GM21737 (cell line): ENCODE measurements around the gene PRKCZ.
"Not testable (repeated sequence)": the region's sequence is repeated elsewhere in the genome, so short reads cannot be mapped to it uniquely, and the experiment has no call there.

Experiments used
- ATAC-seq: cut with Tn5 transposase; IDR thresholded peaks from one replicate; pipeline ENCODE4 v1.9.1; 2021; ENCODE audit warnings: mild to moderate bottlenecking, moderate library complexity; ENCODE audit not compliant: unreplicated experiment

PRKCZ gene

GRCh38 chr1:2081326-2081885, 31.2 kb downstream of the PRKCZ start:
- no peak for ATAC-seq

- no peak for ATAC-seq
Observed at GRCh38 chr1:2082064-2082463, 31.9 kb downstream of the PRKCZ start.

- ATAC-seq: no peak
Observed at GRCh38 chr1:2083666-2084065, 33.5 kb downstream of the PRKCZ start.

- no peak for ATAC-seq
Observed at GRCh38 chr1:2084306-2084705, 34.1 kb downstream of the PRKCZ start.

- no peak for ATAC-seq
Observed at GRCh38 chr1:2085080-2085479, 34.9 kb downstream of the PRKCZ start.

GRCh38 chr1:2086446-2087078, 36.4 kb downstream of the PRKCZ start:
- ATAC-seq: no peak

- no peak for ATAC-seq
Observed at GRCh38 chr1:2087766-2088165, 37.6 kb downstream of the PRKCZ start.

- ATAC-seq: no peak
Observed at GRCh38 chr1:2088458-2088857, 38.2 kb downstream of the PRKCZ start.

GRCh38 chr1:2089051-2089450, 38.8 kb downstream of the PRKCZ start:
- ATAC-seq: no peak

- no peak for ATAC-seq
Observed at GRCh38 chr1:2090216-2090890, 40.1 kb downstream of the PRKCZ start.

GRCh38 chr1:2091611-2092604, 41.7 kb downstream of the PRKCZ start:
- ATAC-seq: no peak

- no peak for ATAC-seq
Observed at GRCh38 chr1:2093055-2093454, 42.8 kb downstream of the PRKCZ start.

GRCh38 chr1:2093636-2094035, 43.4 kb downstream of the PRKCZ start:
- ATAC-seq: no peak

- not testable (repeated sequence) for ATAC-seq
Observed at GRCh38 chr1:2094269-2095158, 44.3 kb downstream of the PRKCZ start.

- ATAC-seq: no peak
Observed at GRCh38 chr1:2095394-2095793, 45.2 kb downstream of the PRKCZ start.

- ATAC-seq: no peak
Observed at GRCh38 chr1:2095981-2096736, 45.9 kb downstream of the PRKCZ start.

- ATAC-seq: no peak
Observed at GRCh38 chr1:2097386-2098300, 47.4 kb downstream of the PRKCZ start.

GRCh38 chr1:2098301-2098698, 48.1 kb downstream of the PRKCZ start:
- no peak for ATAC-seq
